Activated CD4-positive, alpha-beta T cell treated with anti-CD3 and anti-CD28 coated beads, Interleukin-2, amount 50 U/mL, for 16 hours (primary cell): ENCODE measurements around the gene VAMP2.
"Not testable (repeated sequence)": the region's sequence is repeated elsewhere in the genome, so short reads cannot be mapped to it uniquely, and the experiment has no call there.

Source experiments
- DNase-seq: peaks from one replicate; pipeline ENCODE4 v3.0.0-alpha.2; 2020

VAMP2 gene

DNA sequence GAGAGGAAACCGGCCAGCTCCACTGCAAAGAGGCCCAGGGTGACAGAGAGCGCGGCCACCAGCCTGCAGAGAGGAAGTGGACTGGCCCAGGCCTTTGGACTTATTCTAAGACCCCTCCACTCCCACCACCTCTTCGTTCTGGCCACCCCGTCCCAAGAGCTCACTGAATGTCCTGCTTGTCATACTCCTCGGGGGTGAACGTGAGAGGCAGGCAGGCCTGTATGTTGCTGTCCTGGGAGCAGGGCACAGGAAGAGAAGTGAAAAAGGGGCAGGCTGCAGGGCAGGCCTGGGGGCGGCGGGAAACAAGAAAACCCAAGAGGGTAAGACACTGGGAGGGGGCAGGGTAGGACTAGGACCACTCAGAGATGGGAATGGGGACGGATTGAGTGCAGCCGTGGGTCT lies 13.0 kb upstream of the VAMP2 start:
- DNase-seq = no peak

DNA sequence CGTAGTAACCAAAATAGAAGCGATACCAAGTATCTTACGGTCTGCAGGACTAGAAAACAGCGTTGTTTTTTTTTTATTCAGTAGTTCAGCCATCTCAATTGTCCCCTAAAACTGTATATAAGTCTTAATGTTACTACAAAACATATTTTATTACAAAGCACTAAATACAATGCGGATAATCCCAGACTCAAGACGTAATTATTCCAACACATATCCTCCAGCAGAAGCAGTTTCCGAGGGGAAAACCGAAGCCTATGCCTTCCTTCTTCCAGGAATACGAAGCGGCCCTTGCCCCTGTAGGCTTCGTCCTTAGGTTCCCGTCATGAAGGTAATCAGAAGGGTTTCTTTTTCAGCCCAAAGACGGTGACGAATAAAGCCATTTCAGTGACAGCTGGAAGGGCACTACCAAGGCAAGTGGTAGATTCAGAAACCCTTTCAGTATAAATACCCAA lies 11.1 kb upstream of the VAMP2 start:
- no peak for DNase-seq

DNA sequence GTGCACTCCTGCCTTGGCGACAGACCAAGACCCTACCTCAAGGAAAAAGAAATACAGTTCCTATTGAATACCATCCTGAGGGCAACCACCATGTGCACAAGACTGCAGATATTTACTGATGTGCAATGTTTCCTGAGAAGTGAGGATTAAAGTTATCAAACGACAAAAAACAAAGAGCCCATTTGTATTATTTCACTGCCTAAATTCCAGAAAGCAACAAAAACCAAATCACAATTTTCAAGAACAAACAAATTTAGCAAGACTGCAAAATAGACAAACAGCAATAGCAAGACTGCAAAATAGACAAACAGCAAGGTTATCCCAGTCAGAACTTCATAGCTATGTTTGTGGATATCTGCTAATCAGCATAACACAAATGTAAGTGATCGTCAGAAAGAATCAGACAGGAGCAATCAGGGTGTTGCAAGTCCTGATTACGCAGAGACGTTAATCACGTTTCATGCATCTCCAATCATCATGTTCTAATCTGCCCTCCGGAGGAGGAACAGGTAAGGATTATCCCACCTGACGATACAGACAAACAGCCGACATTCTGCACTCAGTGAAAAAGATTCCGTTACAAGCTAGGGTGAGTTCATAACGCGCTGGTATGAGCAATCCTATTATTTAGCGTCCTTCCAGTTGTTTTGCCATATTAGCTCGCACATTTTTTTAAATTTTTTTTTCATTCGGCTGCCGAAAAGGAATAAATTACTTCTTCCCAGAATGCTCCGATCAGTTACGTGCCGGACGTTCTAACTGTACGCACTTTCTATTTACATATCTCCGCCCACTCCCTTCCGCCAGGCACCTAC lies 10.5 kb upstream of the VAMP2 start:
- DNase-seq = peak; percentile 96

DNA sequence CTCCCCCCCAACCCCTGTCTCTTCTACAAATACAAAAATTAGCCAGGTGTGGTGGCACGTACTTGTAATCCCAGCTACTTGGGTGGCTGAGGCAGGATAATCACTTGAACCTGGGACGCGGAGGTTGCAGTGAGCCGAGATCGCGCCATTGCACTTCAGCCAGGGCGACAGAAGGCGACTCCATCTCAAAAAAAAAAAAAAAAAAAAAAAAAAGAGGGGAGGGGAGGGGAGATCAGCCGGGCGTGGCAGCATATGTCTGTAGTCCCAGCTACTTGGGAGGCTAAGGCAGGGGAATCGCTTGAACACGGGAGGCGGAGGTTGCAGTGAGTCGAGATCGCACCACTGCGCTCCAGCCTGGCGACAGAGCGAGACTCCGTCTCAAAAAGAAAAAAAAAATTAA lies 7.4 kb upstream of the VAMP2 start:
- not testable (repeated sequence) for DNase-seq

DNA sequence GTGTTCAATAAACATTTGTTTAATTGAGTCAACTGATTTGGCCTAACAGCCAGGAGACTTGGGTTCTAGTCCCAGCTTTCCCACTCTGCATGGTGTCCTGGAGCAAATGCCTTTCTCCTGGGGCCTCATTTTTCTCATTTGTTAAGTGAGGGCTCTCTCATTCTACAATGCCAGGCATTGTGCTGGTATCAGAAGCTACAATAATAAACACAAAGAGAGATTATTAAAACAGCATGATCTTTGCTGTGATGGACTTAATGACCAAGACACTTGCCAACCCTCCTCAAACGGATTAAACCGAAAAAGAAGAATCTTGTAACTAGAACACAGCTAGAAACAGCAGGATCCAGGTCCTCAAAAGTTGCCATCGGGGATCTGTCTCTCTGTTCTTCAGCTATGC lies 4.8 kb upstream of the VAMP2 start:
- no peak for DNase-seq

DNA sequence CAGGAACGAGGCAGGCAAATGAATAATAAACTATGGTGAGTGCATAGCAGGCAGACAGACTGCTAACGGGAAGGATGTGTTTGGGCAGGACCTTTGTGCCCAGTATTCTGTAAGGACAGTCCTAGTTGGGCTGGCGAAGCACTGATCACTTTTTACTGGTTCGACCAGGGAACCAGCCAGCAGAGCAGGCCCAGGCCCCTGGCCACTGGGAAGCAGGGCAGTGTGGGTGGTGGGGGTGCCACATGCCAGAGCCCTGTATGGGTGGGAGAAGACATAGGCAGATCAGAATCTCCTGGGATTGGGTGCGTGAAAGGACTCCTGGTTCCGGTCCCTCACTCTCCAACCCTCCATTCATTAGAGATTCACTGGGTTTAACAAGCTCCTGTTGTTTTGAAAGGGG lies 4.0 kb upstream of the VAMP2 start:
- DNase-seq = no peak

DNA sequence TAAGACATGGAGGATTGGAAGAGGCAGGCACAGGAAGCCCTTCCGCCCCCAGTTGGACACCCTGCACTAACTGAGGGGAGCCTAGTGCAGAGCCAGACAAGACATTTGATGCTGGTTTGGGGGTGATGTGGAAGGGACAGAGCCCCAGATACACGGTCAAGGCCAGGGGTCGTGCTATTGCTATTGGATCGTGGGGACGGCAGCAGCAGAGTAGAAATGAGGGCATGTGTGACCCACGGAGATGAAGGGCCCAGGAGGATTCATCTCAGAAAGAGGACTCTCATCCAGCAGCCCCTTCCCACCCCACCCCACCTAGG lies 2.0 kb upstream of the VAMP2 start:
- no peak for DNase-seq

DNA sequence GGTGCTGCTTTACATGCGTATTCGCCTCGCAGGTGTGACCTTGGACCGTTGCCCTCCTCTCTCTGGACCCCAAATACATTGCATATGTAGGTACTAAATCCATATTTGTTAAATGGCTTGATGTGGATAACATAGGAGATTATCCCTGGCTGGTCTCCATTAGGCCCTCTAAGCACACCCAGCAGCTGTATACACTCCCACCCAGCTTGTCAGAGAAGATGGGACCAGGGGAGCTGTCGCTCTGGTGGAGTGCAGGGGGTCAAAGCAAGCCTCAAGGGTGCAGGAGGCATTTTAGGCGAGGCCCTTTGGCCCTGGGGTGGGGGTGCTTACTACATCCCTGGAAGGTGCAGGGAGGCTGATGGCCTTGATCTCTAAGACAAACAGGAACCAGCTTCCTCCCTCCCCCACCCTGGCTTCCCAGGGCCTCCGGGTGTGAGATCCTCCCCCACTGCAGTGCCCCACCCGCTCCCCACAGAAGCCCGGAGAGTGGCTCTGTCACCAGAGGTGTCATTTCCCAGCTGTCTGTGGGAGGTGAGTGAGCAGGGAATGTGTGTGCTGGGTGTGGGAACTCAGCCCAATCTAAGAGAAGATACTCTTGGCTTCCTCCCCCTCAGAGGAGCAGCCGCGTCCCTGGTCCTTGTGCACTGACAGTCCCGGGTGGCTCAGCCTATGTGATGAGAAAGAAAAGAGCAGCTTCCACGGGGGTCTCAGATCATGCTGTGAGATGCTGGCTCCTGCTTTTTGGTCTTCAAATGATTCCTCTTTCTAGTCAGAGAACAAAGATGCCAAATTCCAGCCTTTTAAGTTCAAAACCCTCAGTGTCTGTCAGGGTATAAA lies 1.4 kb upstream of the VAMP2 start:
- peak; percentile 85 for DNase-seq

DNA sequence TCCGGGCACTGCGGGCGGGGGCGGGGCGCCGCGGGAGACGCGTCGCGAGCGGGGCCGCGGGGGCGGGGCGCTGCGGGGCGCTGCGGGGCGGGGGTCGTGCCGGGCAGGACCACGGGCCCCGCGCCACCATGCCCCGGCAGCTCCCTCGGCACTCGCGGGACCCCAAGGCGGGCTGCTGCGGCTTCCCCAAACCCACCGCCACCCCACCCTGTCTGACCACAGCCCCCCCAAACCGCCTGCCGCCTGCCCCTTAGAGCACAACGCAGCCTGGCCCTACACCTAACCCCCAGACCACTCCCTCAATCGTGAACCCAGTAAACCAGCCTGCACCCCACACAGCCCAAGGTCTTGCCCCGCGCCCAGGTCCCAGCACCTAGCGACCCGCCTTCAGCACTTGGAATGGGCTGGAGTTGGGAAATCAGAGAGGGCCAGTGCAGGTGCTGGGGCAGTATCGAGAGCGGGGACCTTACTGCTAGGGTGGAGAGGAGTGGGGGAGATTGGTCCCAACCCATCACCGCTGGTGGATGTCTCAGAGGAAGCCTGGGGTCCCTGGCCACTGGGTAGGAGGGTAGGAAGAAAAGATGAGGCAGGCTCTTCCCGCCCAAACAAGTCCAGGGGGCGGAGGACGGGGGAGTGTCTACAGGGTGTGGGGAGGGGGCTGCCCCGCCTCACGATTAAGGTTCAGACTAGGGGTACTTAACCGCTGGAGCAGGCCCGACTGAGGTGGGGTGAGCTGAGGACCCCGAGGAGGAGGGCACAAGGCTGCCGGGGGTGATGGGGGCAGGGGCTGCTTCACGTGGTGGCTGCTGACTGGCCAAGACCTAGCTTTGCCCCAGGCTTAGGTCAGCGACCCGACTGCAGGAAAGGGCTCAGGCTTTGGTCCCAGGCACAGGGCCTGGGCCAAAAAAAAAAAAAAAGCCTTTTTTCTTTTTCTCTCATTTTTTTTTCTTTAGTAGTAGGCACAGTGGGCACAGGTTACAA lies 539 bp upstream of the VAMP2 start:
- DNase-seq = no peak

DNA sequence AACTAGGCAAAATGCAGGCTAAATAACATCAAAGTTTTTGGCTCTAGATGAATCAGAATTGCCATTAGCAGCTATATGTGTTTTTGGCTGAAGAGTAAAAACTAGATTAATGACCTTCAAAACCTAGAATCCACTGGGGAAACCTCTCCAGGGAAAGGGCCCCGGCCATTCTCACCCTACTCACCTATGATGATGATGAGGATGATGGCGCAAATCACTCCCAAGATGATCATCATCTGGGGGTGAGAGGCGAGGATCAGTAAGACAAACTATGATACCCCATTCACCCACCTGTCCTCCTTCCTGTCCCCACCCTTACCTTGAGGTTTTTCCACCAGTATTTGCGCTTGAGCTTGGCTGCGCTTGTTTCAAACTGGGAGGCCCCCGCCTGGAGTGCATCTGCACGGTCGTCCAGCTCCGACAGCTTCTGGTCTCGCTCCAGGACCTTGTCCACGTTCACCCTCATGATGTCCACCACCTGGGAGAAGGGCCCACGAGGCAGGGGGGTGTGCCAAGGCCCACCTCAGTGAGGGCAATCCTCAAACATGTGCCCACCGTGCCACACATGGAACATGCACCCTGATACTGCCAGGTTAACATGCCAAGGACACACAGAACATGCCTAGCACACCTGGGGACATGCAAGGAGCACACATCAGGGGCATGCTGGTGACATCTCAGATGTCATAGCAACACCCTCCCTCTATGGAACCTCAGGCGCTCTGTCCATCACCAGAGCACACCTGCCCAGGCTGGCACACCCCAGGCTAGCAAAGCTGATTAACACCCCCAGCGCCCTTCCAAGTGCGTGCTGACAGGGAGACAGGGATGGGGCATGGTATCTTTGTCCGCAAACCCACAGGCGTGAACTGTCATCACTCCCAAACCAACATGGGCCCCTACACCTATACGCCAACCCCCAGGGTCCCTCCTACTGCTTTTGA lies 1.2 kb downstream of the VAMP2 start:
- no peak for DNase-seq

DNA sequence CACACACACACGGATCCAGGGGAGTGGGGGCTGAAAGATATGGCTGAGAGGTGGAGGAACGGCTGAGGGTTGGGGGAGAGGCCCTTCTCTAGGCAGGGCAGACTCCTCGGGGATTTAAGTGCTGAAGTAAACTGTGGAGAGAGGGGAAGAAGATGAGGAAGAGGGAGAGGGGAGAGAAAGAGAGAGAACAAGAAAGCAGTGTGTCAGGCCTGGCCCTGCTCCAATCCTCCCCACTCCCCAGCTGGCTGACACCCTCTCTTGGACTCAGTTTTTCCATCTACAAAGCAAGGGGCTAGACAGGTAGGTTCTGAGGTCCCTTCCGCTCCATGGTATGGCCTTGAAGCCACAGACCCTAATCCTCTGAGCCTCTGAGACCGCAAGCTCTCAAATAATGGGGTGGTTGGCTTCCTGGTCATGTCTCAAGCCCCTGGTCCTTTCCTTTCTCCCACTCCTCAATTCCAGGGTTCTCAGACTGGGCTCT lies 2.0 kb downstream of the VAMP2 start:
- DNase-seq = no peak

DNA sequence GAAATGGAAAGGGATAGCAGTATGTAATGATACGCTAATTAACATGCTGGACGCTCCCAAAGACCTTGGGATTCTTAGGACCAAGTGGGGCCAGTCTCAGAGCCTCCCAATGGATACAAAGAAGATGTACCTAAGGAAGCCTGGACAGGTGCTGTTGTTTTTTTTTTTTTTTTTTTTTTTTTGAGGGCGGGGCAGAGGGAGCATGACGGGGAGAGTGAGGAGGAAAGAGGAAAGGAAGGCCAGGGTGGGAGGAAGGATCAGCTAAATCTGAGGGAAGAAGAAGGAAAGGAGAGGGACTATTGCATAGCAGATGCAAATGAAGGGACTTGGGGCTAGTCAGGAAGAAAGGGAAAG lies 2.5 kb downstream of the VAMP2 start:
- no peak for DNase-seq

DNA sequence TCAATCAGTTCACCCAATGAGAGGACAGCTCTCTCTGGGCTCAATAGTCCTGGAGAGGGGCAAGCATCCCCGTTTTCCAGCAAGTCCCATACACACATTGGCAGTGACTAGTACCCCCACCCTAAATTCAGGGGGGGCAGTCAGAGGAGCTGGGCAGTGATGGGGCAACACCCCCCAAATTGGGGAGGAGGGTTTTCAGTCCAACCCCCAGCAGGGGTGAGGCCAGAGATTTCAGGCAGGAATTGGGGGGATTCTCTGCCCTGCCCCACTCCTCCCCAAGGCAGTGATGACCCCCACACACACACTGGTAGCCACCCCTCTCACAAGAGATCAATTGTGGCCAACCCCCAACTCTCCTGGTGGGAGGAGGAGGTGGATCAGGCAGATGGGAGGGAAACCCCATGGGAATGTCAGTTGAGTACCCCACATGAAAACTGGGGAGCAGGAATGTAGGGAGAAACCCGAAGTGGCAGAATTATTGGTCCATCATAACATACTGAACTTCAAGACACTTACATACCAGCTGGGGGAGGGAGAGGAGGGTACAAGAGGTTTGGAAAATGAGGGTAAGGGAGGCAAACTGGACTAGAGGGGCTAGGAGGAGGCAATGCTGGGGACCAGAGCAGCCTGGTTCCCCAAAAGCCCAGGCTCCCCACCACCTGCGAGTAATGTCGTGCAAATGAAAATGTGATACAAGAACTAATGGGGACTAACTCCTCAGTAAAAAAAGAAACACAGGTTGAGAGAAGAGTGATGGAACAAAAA lies 3.1 kb downstream of the VAMP2 start:
- DNase-seq = no peak

DNA sequence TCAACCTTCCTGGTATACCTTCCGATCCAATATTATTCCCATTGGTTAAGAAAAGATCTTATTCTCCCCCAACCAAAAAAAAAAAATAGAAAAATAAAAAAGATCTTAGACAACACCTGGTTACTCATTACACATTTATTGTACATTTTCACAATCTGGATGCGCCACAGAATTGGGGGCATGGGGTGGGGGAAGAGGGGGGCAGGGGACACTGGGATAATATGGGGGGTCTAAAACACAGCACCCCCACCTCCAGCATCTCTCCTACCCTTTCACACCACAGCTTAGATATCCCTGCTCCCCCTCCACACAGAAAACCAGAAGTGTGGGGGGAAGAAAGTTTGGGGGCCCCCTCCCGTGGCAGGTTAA lies 3.7 kb downstream of the VAMP2 start:
- no peak for DNase-seq

DNA sequence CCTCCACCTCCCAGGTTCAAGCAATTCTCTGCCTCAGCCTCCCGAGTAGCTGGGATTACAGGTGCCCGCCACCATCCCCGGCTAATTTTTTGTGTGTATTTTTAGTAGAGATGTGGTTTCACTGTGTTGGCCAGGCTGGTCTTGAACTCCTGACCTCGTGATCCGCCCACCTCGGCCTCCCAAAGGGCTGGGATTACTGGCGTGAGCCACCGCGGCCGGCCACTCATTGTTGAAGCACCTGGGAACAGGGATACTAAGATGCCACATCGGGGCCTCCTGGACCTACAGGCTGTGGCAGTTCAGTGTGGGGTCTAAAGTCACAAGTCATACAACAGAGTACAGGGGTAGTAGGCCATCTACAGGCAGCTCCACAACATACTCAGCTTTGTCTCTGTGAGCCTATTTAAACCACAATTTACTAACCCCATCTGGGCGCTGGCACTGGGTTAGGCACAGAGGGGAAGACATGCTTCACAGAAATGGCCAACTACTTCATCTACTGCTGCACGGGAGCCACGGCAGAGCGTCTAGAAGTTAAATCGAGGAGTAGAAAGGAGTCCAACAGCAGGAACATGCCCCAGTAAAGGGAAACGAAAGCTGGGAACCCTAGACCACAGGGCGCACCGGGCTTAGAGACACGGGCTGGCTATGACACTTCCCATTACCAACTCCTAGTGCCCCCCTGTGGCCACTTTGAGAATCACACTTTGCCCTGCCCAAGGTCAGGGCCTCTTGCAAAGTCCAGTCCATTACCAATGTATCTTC lies 4.3 kb downstream of the VAMP2 start:
- peak; percentile 91 for DNase-seq

DNA sequence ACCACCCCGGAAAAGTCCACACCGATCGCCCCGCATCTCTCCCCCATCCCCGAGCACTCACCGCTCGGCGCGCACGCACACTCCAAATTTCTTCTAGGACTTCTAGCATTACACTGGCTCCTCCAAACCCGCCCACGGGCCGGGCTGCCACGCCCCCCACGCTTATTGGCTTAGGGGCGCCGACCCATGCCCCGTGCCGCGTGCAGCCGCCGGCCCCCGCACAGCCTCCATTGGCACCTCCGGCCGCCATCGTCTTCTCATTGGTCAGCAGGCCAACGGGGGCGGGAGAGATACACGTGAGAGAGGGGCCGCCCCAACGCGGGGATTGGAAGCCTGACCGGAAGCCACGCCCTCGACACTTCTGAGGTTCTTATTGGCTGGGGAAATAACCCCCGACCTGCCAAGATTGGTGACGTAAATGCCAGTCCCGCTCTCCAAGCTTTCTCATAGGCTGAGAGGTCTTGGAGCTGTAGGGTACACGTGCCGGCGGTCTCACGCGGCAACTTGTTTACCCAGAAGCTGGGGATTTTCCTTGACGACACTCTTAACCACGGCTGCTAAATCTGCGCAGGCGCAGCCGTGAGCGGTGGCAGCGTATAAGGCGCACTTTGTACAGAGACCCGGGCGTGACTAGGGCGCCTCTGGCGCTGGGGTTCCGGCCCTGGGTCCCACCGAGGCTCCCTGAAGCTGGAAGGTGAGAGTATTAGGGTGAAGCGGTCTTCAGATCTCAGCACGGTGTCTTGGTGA lies 6.3 kb downstream of the VAMP2 start:
- DNase-seq = peak; percentile 100

DNA sequence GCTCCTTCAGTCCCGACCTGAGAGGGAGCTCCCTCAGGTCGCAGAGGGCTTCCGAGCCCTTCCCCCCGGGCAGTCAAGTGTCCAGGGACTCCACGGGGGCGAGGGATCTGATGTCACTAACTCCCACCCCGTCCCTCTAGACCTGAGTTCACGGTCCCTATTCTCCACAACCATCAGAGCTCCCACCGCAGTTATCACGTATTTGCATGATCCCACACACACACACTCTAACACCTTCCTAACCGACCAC lies 6.8 kb downstream of the VAMP2 start:
- no peak for DNase-seq

DNA sequence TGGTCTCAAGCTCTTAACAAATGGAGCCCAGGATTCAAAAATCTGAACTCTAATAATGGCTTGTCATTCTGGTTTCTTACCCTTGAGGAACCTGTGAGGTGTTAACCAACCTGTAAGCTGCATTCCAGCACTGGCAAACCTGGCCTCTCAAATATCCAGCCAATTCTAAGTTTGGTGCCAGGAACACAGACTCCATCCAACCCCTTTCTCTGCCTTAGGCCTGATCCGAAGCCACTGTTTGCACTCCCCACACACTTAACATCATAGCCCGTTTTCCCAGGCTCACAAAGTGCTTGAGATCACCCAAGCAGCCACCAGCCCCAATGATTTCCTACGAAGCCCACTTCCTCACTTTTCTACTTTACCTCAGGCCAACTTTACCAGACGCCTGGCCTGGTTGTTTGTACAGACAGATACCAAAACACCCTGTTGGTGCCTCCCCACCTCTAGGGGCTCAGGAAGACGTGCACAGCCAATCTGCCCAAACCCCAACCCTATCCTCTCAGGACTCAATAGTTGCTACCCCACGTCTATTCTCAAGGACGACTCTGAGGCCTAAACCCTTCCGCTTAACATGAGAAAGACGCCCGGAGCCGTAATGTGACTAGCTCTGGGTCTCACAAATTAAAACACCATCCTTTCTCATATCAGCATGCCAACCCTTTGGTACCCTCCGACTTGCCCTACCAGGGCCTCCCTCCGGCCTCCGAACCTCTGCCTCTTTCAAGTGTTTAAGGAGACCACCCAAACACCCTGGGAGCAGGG lies 7.3 kb downstream of the VAMP2 start:
- no peak for DNase-seq

DNA sequence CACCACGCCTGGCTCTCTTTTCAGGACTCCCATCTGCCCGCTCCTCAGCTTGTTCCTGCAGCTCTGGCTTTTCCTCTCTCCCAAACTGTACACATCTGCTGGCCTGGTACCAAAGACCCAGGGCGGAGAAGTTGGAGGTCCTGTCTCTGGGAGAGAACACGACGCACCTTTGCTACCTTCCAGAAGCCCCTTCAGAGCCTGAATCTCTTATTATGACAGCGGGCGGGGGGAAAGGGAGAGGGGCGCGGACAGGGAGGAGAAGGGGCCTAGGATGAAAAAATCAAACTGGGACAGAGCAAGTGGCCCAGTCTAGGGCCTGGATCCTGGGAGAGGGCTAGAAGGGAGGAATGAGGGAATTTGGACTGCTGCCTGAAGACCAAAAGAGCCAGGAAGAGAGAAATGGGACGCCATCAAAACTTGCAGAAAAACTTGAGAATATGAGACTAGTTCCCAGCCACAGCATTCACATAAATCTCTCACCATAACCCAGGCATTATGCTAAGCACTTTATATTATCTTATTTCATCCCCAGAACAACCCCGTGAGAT lies 8.1 kb downstream of the VAMP2 start:
- DNase-seq = no peak
